22Rv1 (cell line): Measurements from ENCODE around the gene DIAPH2.
A peak's percentile ranks its signal among the peaks of the same experiment; 100 is the strongest.

Experiments
- H3K27ac ChIP-seq: fragments of 450-650 bp; 2 replicates; pipeline ENCODE4 v1.5.1; 2017
- ZFX ChIP-seq: fragments of 450-650 bp; IDR thresholded peaks from 2 replicates; pipeline ENCODE4 v1.6.1; 2017; ENCODE audit warnings: antibody characterized with exemption, borderline replicate concordance
- TF ChIP-seq, protein P1 (sequence below): fragments of 450-650 bp; IDR thresholded peaks from 2 replicates; pipeline ENCODE4 v1.5.1; 2017; ENCODE audit warnings: mild to moderate bottlenecking

The DIAPH2 gene

DNA sequence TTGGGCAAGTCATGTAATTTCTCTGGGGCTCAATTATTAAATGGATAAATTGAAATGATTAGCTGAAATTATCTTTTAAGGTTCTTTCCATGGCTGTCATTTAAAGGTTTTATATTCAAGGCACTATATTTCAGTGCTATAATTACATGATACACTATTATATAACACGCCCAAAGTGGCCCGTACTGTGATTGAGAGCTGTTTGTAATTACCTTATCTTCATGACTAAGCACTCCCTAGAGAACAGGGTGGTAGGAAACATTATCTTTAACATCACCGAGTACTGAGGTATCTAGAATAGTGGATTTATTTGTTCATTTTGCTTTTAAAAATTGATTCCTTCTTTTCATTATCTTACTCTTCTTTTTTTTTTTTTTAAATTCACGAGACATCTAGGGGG is 79.0 kb downstream of the DIAPH2 start:
- H3K27ac ChIP-seq: no peak overlapping the region
- TF ChIP-seq ZFX: no peak

DNA sequence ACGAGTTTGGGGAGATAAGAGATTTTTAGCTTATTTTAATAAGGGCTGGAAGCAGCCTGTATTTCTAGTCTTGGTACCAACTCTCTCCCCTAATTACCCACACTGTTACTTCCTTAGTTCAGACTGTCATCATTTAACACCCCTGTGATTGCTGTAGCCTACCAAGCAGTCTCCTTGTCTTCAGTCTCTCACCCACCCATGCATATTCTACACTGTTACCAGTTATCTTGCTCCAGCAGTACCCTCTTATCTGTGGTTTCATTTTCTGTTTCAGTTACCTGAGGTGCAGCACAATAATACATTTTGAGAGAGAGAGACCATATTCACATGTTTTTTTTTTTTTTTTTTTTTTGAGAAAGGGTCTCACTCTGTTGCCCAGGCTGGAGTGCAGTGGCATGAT is 80.2 kb downstream of the DIAPH2 start:
- no peak for TF ChIP-seq ZFX
- TF ChIP-seq, protein P1, sequence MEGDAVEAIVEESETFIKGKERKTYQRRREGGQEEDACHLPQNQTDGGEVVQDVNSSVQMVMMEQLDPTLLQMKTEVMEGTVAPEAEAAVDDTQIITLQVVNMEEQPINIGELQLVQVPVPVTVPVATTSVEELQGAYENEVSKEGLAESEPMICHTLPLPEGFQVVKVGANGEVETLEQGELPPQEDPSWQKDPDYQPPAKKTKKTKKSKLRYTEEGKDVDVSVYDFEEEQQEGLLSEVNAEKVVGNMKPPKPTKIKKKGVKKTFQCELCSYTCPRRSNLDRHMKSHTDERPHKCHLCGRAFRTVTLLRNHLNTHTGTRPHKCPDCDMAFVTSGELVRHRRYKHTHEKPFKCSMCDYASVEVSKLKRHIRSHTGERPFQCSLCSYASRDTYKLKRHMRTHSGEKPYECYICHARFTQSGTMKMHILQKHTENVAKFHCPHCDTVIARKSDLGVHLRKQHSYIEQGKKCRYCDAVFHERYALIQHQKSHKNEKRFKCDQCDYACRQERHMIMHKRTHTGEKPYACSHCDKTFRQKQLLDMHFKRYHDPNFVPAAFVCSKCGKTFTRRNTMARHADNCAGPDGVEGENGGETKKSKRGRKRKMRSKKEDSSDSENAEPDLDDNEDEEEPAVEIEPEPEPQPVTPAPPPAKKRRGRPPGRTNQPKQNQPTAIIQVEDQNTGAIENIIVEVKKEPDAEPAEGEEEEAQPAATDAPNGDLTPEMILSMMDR: no peak
- H3K27ac ChIP-seq: no peak overlapping the region

DNA sequence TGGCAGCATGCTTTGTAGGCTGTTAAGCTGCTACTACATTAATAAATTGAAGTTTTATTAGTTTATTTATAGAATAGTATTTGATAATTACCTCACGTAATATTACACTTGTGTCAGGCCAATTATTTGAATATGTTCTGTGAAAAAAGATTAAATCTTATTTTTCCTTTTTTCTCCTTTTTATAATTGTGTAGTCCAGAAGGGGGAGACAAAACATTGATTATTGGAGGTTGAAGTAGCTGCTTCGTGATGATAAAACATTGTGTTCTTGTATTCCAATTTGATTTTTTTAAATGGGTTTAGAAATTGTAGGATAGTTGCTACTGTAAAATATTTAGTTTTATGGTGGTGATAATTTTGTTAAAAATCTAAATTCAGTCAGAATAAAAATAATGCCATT is 85.7 kb downstream of the DIAPH2 start:
- no peak overlapping the region for H3K27ac ChIP-seq
- no peak for TF ChIP-seq ZFX
- TF ChIP-seq, protein P1: peak; percentile 49

DNA sequence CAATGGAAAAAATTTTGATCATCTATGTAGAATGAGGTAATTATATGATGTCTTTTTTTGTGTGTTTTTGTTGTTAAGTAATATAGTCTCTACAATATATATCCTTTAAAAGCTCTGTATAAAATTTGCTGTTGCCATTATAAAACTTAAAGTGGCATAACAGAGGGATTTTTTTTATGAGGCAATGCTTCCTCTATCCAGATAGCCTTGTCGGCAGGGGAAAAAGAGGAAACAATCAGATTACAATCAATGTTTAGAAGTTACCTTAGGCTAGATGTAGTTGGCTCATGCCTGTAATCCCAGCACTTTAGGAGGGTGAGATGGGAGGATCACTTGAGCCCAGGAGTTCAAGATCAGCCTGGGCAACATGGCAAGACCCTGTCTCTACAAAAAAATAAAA is 86.8 kb downstream of the DIAPH2 start:
- TF ChIP-seq, protein P1: no peak
- TF ChIP-seq ZFX: no peak
- no peak overlapping the region for H3K27ac ChIP-seq

DNA sequence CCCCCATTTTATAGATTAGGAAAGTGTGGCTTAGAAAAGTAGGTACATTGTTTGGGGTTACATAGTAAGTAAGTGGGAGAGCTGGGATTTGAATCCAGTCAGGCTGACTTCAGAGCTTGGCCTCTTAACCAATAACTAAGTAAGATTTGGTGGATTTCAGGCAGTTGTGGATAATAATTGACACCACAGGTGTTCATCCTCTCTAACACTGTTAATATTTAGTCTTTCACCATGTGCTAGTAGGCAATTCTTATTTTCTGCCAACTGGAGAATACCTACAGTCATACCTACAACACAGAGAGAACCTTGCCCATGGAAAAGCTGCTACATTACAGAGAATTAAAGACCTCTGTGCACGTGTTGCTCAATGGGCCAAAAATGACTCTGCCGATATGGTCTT is 89.5 kb downstream of the DIAPH2 start:
- TF ChIP-seq, protein P1: no peak
- no peak for TF ChIP-seq ZFX
- H3K27ac ChIP-seq: no peak overlapping the region

DNA sequence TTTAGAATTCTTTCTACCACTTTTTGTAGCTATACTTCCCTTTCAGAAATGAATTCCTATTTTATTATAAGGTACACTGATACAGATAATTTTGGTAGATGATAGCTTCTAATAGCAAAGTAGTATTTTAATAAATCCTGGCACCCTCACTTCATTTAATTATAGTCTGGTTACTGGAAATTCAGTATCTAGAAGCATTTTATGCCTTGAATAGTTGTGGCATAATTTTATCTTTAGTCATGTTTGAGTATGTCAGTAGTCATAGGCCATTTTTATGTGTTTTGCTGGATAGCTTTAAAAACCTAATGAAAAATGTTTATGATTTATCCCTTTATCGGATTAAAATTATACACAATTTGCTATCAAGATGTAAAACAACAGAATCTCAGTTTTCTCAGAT is 92.3 kb downstream of the DIAPH2 start:
- TF ChIP-seq ZFX: no peak
- TF ChIP-seq, protein P1: no peak
- H3K27ac ChIP-seq: no peak overlapping the region

DNA sequence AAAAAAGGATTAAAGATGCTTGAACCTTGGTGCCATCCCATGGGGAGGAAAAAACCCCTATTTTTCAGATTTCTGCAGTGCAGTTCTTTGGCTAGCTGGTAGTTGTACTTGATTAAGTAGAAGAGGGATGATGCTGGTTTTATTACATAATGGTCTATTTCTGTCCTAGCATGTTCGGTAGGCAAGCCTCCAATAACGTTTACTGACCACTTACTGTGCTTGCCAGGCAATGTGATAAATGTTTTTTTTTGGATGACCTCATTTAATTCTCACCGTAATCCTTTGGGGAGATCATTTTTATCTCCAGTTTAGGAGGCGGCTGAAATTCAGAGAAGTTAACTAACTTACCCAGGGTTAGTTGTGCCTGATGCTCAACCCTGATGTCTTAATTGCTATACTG is 106.9 kb downstream of the DIAPH2 start:
- no peak overlapping the region for H3K27ac ChIP-seq
- TF ChIP-seq ZFX: no peak
- TF ChIP-seq, protein P1: no peak

DNA sequence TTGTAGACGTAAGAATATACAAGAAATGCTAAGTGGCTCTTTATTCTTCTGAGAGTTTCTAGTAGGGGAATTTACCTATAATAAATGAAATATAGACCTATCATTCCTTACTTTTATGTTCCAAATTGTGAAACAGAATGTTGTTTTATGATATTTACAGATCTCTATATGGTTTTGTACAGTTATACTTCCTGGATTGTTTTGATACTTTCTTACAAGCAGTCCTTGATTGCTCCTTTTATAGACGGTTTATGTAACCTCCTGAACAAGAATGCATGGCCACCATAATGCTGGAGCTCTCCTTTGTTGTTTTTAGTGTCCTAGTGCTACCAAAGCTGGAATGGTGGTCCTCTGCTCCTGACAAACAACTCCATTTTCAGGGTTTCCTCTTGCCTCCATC is 107.4 kb downstream of the DIAPH2 start:
- no peak overlapping the region for H3K27ac ChIP-seq
- TF ChIP-seq ZFX: no peak
- TF ChIP-seq, protein P1: no peak
